Adrenal gland (tissue), 12 donors: Measurements from ENCODE around the gene AKT1S1. TPM values are rescaled to one million over a fixed set of nuclear protein-coding genes. Genes with fewer than 3 reads are reported as not detected.

Source experiments
- DNase-seq, 7 donors: peaks; one replicate each; pipeline ENCODE4 v3.0.0-alpha.2; 2019 to 2020
- H3K27ac ChIP-seq, 5 donors: fragments of 200-600 bp; sonication (generic) in 4 of 5; 1 replicate in 3 of 5; 2 replicates in 2 of 5; pipeline versions ENCODE4 v1.5.1 to v1.8.0; 2016 to 2020; ENCODE audit warnings: mild to moderate bottlenecking in 1 of 5
- H3K27me3 ChIP-seq: fragments of 200-600 bp; 2 replicates; pipeline ENCODE4 v1.8.0; 2021
- H3K36me3 ChIP-seq, 2 donors: fragments of 200-600 bp; replicated peaks in 1 of 2; 1 replicate in 1 of 2; 2 replicates in 1 of 2; pipeline versions ENCODE4 v1.5.1 to v1.8.0; 2018 to 2022
- H3K4me1 ChIP-seq, 2 donors: fragments of 200-600 bp; replicated peaks in 1 of 2; 1 replicate in 1 of 2; 2 replicates in 1 of 2; pipeline versions ENCODE4 v1.5.1 to v1.8.0; 2018 to 2021
- H3K4me3 ChIP-seq, 4 donors: fragments of 200-600 bp; sonication (generic) in 3 of 4; one replicate each; pipeline ENCODE4 v1.5.1; 2016 to 2018
- H3K9me3 ChIP-seq, 3 donors: fragments of 200-600 bp; sonication (generic) in 1 of 3; replicated peaks in 1 of 3; 1 replicate in 2 of 3; 2 replicates in 1 of 3; pipeline versions ENCODE4 v1.5.1 to v1.8.0; 2016 to 2021
- CTCF ChIP-seq, 6 experiments: fragments of 450-650 bp in 4 of 6; fragments of 200-600 bp in 2 of 6; sonication (generic) in 1 of 6; IDR thresholded peaks; 1 replicate in 5 of 6; 2 replicates in 1 of 6; pipeline versions ENCODE4 v1.5.1 to v1.8.0; 2016 to 2021; ENCODE audit warnings: antibody characterized with exemption in 6 of 6, mild to moderate bottlenecking in 2 of 6, moderate library complexity in 1 of 6
- POLR2A ChIP-seq, 2 donors: fragments of 450-650 bp; IDR thresholded peaks; one replicate each; pipeline ENCODE4 v1.6.1; 2017; ENCODE audit warnings: antibody characterized with exemption in 2 of 2, mild to moderate bottlenecking in 2 of 2, moderate library complexity in 1 of 2
- WGBS, 4 donors: extraction: QIAGEN DNeasy Blood & Tissue Kit in 2 of 4; methylation state at CpG; one replicate each; pipeline versions ENCODE4 v1.1.5 to v1.1.7; 2013 to 2017; 5-methylcytosine and 5-hydroxymethylcytosine counted together
- intact Hi-C, 2 donors: fragments of 100-400 bp; cut with DNase I; formaldehyde crosslinking; loops; one replicate each; pipeline versions ENCODE4 v1.14.1 to v1.15.0; 2022 to 2023
- polyA plus RNA-seq, 3 donors: library from polyadenylated mRNA; stranded (reverse); fragments of 200-250 nt in 2 of 3; fragments of 350-450 nt in 1 of 3; fragmentation: Illumina TruSeq in 1 of 3; extraction: RNeasy Lipid Tissue Mini Kit (QIAGEN cat#74804) in 1 of 3; gene quantifications; one replicate each; pipeline ENCODE4 v1.2.3, GENCODE V29; 2013 to 2014
- total RNA-seq, 9 donors: library from RNA; depleted of rRNA in 4 of 9; stranded (reverse); fragments of >200 nt in 4 of 9; fragments of 120-200 nt in 1 of 9; fragmentation: NEBNext Ultra II Directional in 1 of 9; extraction: Animal tissue kit (Norgen Biotek cat#: 25700) in 1 of 9; gene quantifications; one replicate each; pipeline versions ENCODE4 v1.1.0 to v1.2.4, GENCODE V29; 2013 to 2023
- donor health status: healthy with polysubstance abuse.
- donor health status: Bipolar disorder and iron deficiency.
- donor health status: DM: yes; HTN: yes; CAD: no.
- donor health status: DM: no; HTN: no; CAD: no.
- donor health status: DM: no; HTN: no; CAD: no.
- donor health status: DM: yes; HTN: yes; CAD: no.

The AKT1S1 gene
- total and polyA plus RNA-seq, 12 donors = 19.8 to 89.6 (median 59.1) TPM

DNA sequence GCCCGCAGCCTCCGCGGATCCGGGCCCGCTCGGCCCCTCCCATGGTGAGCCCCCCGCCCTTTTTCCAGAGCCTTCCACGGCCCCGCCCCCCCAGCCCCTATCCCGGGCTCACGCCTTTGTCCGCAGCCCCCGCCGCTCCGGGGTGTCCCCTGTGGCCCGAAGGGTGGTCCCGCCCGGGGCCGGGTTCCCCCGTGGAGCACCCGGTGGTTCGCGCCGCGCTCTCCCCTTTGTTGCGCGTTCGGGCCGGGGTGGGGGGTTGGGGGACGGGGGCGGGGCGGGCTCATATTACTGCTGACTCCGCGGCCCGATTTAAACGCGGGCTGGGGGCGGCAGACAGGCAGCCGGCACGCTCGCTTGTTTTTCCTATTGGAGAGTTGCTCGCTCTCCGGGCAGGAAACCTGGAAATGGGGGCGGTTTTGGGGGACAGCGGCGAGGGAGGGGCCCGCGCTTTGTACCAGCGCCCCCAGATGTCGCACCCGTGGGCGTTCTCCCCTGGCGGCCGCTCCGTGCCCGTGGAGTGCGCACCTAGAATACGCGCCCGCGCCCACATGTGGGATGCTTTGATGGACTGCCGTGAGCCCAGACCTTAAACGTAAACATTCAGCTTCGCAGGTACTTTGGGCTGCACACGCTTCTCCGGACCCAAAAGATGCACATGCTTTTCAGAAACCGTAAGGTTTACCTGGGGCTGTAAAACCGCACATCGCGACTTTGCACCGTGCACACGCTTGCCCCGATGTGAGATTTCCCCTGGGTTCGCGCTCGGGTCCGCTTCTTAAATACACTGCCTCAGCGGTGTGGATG, 25.5 kb downstream of the AKT1S1 start:
- DNase-seq = peak; percentile 44 to 69 (median 58)
- no peaks in the 10 kb centered on the region for H3K27me3 ChIP-seq
- no peak for TF ChIP-seq POLR2A (IDR thresholded peaks at IDR 0.05)
- TF ChIP-seq CTCF (IDR thresholded peaks at IDR 0.05) = no peak
- H3K4me1 ChIP-seq = peaks cover 11 to 30% of the 10 kb centered on the region in 2 donors
- H3K36me3 ChIP-seq = peaks cover 0 to 21% of the 10 kb centered on the region in 2 donors
- peak overlapping the region in 2 of 4 donors; percentile 84 to 90 for H3K4me3 ChIP-seq
- H3K9me3 ChIP-seq = no peaks in the 10 kb centered on the region
- 0 to 2% (median 1%) methylated on average over 13 to 78 of the region's 78 CpGs for WGBS, 4 donors
- peak overlapping the region in 4 of 5 donors; percentile 96 to 99 (median 98) for H3K27ac ChIP-seq
- intact Hi-C loops = no loop called here

- Histone ChIP-seq H3K4me3 (peak within 1 kb of the TSS; percentile 12 to 90 (median 64)), H3K9me3 (no peaks in the 10 kb centered on the region), H3K4me1 (peaks cover 11 to 26% of the 10 kb centered on the region in 2 donors), H3K27ac (peak within 1 kb of the TSS; percentile 95 to 99 (median 98)), H3K36me3 (peaks cover 0 to 11% of the 10 kb centered on the region in 2 donors), H3K27me3 (no peaks in the 10 kb centered on the region)
- 0 to 6% (median 1%) methylated on average over 7 to 98 of the region's 98 CpGs for WGBS, 4 donors
- peak; percentile 90 to 96 (median 95) for DNase-seq
- intact Hi-C loops = no loop called here
- peak in 1 of 6 experiments; percentile 10 for TF ChIP-seq CTCF (IDR thresholded peaks at IDR 0.05)
- TF ChIP-seq POLR2A (IDR thresholded peaks at IDR 0.05) = peak; percentile 53 to 64
These were observed 26.4 kb downstream of the AKT1S1 start, which contains the start of gene PTOV1 for GRCh38 chr19:49850487-49851342. TSS of gene PTOV1 (plus strand) at chr19:49851159.

DNA sequence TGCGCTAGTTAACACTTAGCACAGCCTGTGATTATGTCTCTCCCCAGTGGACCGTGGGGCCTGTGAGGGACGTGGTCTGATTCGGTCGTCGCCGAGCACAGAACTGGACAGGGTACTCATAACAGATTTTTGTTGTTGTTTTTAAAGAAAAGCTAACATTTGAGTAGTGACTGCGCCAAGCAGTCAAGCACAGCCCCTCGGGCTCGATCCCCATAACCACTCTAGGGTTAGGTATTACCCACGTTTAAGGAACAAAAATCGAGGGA, 27.0 kb downstream of the AKT1S1 start:
- WGBS, 4 donors = 57 to 64% (median 59%) methylated on average over 12 of the region's 12 CpGs

More for the DNA sequence above, 27.0 kb downstream of the AKT1S1 start:
- no peak for DNase-seq
- Histone ChIP-seq H3K27me3 (no peaks in the 10 kb centered on the region), H3K4me1 (peaks cover 11 to 26% of the 10 kb centered on the region in 2 donors), H3K4me3 (peak overlapping the region in 2 of 4 donors; percentile 84 to 90), H3K9me3 (no peaks in the 10 kb centered on the region), H3K36me3 (peaks cover 0 to 9% of the 10 kb centered on the region in 2 donors), H3K27ac (peak overlapping the region; percentile 37 to 99 (median 98))
- intact Hi-C loops = no loop called here
- TF ChIP-seq CTCF (IDR thresholded peaks at IDR 0.05) (no peak), POLR2A (IDR thresholded peaks at IDR 0.05) (no peak)
